GM23338 (cell line): Measurements from ENCODE around the gene ULK4. TPM values are rescaled to one million over a fixed set of nuclear protein-coding genes. Genes with fewer than 3 reads are reported as not detected.

ENCODE experiments used
- ATAC-seq: fragments of 200-7000 bp; cut with Tn5 transposase; 3 replicates; pipeline ENCODE4 v1.9.1; 2020
- DNase-seq: peaks from one replicate; pipeline ENCODE4 v3.0.0-alpha.2; 2015; ENCODE audit warnings: low spot score
- H2AFZ ChIP-seq: fragments of 200-600 bp; sonication (generic); 2 replicates; pipeline ENCODE4 v1.8.0; 2016; ENCODE audit warnings: antibody characterized with exemption, mild to moderate bottlenecking, moderate library complexity
- H3F3A ChIP-seq: fragments of 200-600 bp; sonication (generic); replicated peaks from 2 replicates; pipeline ENCODE4 v1.8.0; 2017; ENCODE audit warnings: antibody characterized with exemption, mixed run types, low read depth
- H3K27ac ChIP-seq: fragments of 200-600 bp; sonication (generic); 2 replicates; pipeline ENCODE4 v1.6.1; 2016; ENCODE audit warnings: low read depth
- H3K27me3 ChIP-seq: fragments of 200-600 bp; sonication (generic); 2 replicates; pipeline ENCODE4 v1.8.0; 2016; ENCODE audit warnings: mild to moderate bottlenecking, mixed run types, moderate library complexity; ENCODE audit not compliant: insufficient read depth
- H3K36me3 ChIP-seq: fragments of 200-600 bp; sonication (generic); 2 replicates; pipeline ENCODE4 v1.8.0; 2016; ENCODE audit warnings: mild to moderate bottlenecking; ENCODE audit not compliant: insufficient read depth
- H3K4me1 ChIP-seq: fragments of 200-600 bp; sonication (generic); 2 replicates; pipeline ENCODE4 v1.8.0; 2016; ENCODE audit warnings: mild to moderate bottlenecking, moderate library complexity; ENCODE audit not compliant: insufficient read depth
- H3K4me2 ChIP-seq: fragments of 200-600 bp; sonication (generic); 2 replicates; pipeline ENCODE4 v1.7.1; 2017; ENCODE audit warnings: mixed run types
- H3K4me3 ChIP-seq: fragments of 200-600 bp; sonication (generic); 2 replicates; pipeline ENCODE4 v1.6.1; 2016; ENCODE audit warnings: mixed run types
- H3K79me2 ChIP-seq: fragments of 200-600 bp; sonication (generic); replicated peaks from 2 replicates; pipeline ENCODE4 v1.8.0; 2017; ENCODE audit warnings: mild to moderate bottlenecking; ENCODE audit not compliant: insufficient read depth
- H3K9me2 ChIP-seq: fragments of 200-600 bp; sonication (generic); 2 replicates; pipeline ENCODE4 v1.8.0; 2017; ENCODE audit not compliant: insufficient read depth
- H4K20me1 ChIP-seq: fragments of 200-600 bp; sonication (generic); replicated peaks from 2 replicates; pipeline ENCODE4 v1.8.0; 2017; ENCODE audit warnings: mild to moderate bottlenecking; ENCODE audit not compliant: insufficient read depth
- H3K27ac Mint-ChIP-seq: 2 replicates; pipeline ENCODE4 v1.8.0; 2020; ENCODE audit warnings: inconsistent platforms, mild to moderate bottlenecking, moderate library complexity, mixed read lengths
- H3K27me3 Mint-ChIP-seq: 3 replicates; pipeline ENCODE4 v1.8.0; 2022; ENCODE audit warnings: low read depth, mild to moderate bottlenecking, moderate library complexity, mixed read lengths, inconsistent platforms; ENCODE audit not compliant: insufficient read depth, poor library complexity
- H3K36me3 Mint-ChIP-seq: 3 replicates; pipeline ENCODE4 v1.8.0; 2021; ENCODE audit warnings: low read depth, mild to moderate bottlenecking, inconsistent platforms, moderate library complexity, mixed read lengths
- H3K4me1 Mint-ChIP-seq: 3 replicates; pipeline ENCODE4 v1.8.0; 2020; ENCODE audit warnings: mild to moderate bottlenecking, inconsistent platforms, mixed read lengths
- H3K4me3 Mint-ChIP-seq: 3 replicates; pipeline ENCODE4 v1.8.0; 2021; ENCODE audit warnings: moderate library complexity, mild to moderate bottlenecking, inconsistent platforms, mixed read lengths
- H3K9me3 Mint-ChIP-seq: 3 replicates; pipeline ENCODE4 v1.8.0; 2020; ENCODE audit warnings: moderate library complexity, mild to moderate bottlenecking, inconsistent platforms, mixed read lengths
- CREB1 ChIP-seq: fragments of 250-450 bp; sonication (Bioruptor Pico); IDR thresholded peaks from 2 replicates; pipeline ENCODE4 v1.5.0; 2020; ENCODE audit warnings: low read depth, mild to moderate bottlenecking, moderate library complexity
- NANOG ChIP-seq: IDR thresholded peaks from 2 replicates; pipeline ENCODE4 v1.6.1; 2016; ENCODE audit warnings: antibody characterized with exemption, borderline replicate concordance
- STAT1 ChIP-seq: IDR thresholded peaks from one replicate; pipeline ENCODE4 v1.6.1; 2016; ENCODE audit warnings: antibody characterized with exemption; ENCODE audit not compliant: unreplicated experiment
- ZNF114 ChIP-seq: fragments of 250-450 bp; sonication (Bioruptor Pico); IDR thresholded peaks from 2 replicates; pipeline ENCODE4 v1.5.0; 2020; ENCODE audit warnings: mild to moderate bottlenecking, moderate library complexity
- ZNF331 ChIP-seq: fragments of 250-450 bp; sonication (Bioruptor Pico); IDR thresholded peaks from 2 replicates; pipeline ENCODE4 v1.5.0; 2020; ENCODE audit warnings: low read depth, mild to moderate bottlenecking, moderate library complexity
- polyA plus RNA-seq: library from polyadenylated mRNA; unstranded; fragments of >200 nt; fragmentation: Nextera tagmentation; extraction: Ambion mirVana; gene quantifications from 2 replicates; pipeline ENCODE4 v1.2.1, GENCODE V29; 2016
- total RNA-seq: library from RNA; depleted of rRNA; stranded (reverse); fragments of >200 nt; shearing (Covaris generic); gene quantifications from 2 replicates; pipeline ENCODE4 v1.2.3, GENCODE V29; 2014
- TF ChIP-seq, protein P1 (sequence below): fragments of 250-450 bp; sonication (Bioruptor Pico); IDR thresholded peaks from 2 replicates; pipeline ENCODE4 v1.5.0; 2020; ENCODE audit warnings: mild to moderate bottlenecking, moderate library complexity
- TF ChIP-seq, protein P2 (sequence below), 2 experiments: fragments of 200-600 bp in 1 of 2; sonication (generic) in 1 of 2; conservative IDR thresholded peaks; 2 replicates each; pipeline versions ENCODE4 v1.5.1 to v1.6.1; 2016 to 2017; ENCODE audit warnings: antibody characterized with exemption in 2 of 2, low read depth in 2 of 2, mild to moderate bottlenecking in 2 of 2, moderate library complexity in 1 of 2

The ULK4 gene
- total and polyA plus RNA-seq, 2 experiments from 2014 or later, result 20.8 to 41.4 TPM

DNA sequence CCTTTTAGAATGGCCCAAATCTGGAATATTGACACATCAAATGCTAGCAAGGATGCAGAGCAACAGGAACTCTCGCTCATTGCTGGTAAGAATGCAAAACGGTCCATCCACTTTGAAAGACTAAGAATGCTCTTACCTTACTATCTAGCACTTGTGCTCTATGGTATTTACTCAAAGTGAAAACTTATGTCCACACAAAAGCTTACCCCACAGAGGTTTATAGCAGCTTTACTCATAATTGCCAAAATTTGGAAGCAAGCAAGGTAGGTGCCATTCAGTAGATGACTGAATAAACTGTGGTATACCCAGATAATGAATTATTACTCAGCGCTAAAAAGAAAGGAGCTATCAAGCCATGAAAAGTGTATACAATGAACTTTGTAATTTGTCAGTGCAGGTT is 666.2 kb downstream of the ULK4 start (continued):
- TF ChIP-seq CREB1 (CRISPR knock-in tag) (no peak), ZNF331 (CRISPR knock-in tag) (no peak)
- TF ChIP-seq, protein P1, sequence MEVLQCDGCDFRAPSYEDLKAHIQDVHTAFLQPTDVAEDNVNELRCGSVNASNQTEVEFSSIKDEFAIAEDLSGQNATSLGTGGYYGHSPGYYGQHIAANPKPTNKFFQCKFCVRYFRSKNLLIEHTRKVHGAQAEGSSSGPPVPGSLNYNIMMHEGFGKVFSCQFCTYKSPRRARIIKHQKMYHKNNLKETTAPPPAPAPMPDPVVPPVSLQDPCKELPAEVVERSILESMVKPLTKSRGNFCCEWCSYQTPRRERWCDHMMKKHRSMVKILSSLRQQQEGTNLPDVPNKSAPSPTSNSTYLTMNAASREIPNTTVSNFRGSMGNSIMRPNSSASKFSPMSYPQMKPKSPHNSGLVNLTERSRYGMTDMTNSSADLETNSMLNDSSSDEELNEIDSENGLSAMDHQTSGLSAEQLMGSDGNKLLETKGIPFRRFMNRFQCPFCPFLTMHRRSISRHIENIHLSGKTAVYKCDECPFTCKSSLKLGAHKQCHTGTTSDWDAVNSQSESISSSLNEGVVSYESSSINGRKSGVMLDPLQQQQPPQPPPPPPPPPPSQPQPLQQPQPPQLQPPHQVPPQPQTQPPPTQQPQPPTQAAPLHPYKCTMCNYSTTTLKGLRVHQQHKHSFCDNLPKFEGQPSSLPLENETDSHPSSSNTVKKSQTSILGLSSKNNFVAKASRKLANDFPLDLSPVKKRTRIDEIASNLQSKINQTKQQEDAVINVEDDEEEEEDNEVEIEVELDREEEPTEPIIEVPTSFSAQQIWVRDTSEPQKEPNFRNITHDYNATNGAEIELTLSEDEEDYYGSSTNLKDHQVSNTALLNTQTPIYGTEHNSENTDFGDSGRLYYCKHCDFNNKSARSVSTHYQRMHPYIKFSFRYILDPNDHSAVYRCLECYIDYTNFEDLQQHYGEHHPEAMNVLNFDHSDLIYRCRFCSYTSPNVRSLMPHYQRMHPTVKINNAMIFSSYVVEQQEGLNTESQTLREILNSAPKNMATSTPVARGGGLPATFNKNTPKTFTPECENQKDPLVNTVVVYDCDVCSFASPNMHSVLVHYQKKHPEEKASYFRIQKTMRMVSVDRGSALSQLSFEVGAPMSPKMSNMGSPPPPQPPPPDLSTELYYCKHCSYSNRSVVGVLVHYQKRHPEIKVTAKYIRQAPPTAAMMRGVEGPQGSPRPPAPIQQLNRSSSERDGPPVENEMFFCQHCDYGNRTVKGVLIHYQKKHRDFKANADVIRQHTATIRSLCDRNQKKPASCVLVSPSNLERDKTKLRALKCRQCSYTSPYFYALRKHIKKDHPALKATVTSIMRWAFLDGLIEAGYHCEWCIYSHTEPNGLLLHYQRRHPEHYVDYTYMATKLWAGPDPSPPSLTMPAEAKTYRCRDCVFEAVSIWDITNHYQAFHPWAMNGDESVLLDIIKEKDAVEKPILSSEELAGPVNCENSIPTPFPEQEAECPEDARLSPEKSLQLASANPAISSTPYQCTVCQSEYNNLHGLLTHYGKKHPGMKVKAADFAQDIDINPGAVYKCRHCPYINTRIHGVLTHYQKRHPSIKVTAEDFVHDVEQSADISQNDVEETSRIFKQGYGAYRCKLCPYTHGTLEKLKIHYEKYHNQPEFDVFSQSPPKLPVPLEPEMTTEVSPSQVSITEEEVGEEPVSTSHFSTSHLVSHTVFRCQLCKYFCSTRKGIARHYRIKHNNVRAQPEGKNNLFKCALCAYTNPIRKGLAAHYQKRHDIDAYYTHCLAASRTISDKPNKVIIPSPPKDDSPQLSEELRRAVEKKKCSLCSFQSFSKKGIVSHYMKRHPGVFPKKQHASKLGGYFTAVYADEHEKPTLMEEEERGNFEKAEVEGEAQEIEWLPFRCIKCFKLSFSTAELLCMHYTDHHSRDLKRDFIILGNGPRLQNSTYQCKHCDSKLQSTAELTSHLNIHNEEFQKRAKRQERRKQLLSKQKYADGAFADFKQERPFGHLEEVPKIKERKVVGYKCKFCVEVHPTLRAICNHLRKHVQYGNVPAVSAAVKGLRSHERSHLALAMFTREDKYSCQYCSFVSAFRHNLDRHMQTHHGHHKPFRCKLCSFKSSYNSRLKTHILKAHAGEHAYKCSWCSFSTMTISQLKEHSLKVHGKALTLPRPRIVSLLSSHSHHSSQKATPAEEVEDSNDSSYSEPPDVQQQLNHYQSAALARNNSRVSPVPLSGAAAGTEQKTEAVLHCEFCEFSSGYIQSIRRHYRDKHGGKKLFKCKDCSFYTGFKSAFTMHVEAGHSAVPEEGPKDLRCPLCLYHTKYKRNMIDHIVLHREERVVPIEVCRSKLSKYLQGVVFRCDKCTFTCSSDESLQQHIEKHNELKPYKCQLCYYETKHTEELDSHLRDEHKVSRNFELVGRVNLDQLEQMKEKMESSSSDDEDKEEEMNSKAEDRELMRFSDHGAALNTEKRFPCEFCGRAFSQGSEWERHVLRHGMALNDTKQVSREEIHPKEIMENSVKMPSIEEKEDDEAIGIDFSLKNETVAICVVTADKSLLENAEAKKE (CRISPR knock-in tag), result no peak

DNA sequence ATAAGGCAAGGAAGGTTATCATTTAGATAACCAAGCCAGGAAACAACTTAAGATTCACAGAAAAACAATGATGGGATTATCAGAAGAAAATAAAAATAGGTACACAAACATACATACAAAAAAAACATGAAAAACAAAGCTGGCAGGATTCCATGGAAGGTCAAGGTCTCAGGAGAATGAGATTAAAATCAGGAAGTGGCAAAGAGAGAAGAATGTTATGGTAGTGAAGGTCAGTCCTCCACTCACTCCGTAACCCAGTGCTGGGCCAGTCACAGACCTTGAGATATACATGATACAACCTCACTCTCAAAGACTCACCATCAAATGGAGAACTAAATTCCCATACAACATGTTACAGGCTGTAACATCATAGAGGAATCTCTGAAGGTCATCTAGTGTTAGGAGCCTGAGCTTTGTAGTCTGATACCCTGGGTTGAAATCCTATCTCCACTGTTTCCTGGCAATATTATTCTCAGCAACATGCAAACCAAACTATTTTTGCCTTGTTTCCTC is 668.7 kb downstream of the ULK4 start:
- Histone ChIP-seq H3K79me2 (no peaks in the 10 kb centered on the region), H3K4me1 (peaks cover 3% of the 10 kb centered on the region; the same call in 1 of the 2 replicates), H3K27me3 (no peaks in the 10 kb centered on the region), H3K27ac (no peak overlapping the region), H3K36me3 (no peaks in the 10 kb centered on the region), H3K4me3 (no peak overlapping the region), H3K4me2 (no peak overlapping the region), H4K20me1 (no peaks in the 10 kb centered on the region), H3K9me2 (peaks cover 3% of the 10 kb centered on the region; the same call in 1 of the 2 replicates), H3F3A (no peaks in the 10 kb centered on the region), H2AFZ (no peak overlapping the region)
- H3K4me3 Mint-ChIP-seq, result no peak overlapping the region
- peaks cover 2% of the 10 kb centered on the region for H3K27me3 Mint-ChIP-seq
- H3K27ac Mint-ChIP-seq, result no peak overlapping the region
- no peaks in the 10 kb centered on the region for H3K36me3 Mint-ChIP-seq
- H3K9me3 Mint-ChIP-seq, result no peaks in the 10 kb centered on the region
- ATAC-seq (no peak), DNase-seq (no peak)
- H3K4me1 Mint-ChIP-seq, result peaks cover 9% of the 10 kb centered on the region
- TF ChIP-seq, protein P2, sequence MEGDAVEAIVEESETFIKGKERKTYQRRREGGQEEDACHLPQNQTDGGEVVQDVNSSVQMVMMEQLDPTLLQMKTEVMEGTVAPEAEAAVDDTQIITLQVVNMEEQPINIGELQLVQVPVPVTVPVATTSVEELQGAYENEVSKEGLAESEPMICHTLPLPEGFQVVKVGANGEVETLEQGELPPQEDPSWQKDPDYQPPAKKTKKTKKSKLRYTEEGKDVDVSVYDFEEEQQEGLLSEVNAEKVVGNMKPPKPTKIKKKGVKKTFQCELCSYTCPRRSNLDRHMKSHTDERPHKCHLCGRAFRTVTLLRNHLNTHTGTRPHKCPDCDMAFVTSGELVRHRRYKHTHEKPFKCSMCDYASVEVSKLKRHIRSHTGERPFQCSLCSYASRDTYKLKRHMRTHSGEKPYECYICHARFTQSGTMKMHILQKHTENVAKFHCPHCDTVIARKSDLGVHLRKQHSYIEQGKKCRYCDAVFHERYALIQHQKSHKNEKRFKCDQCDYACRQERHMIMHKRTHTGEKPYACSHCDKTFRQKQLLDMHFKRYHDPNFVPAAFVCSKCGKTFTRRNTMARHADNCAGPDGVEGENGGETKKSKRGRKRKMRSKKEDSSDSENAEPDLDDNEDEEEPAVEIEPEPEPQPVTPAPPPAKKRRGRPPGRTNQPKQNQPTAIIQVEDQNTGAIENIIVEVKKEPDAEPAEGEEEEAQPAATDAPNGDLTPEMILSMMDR (conservative IDR thresholded peaks at IDR 0.05; ENCODE audit: low read depth in 2 of 2), result no peak
- no peak for TF ChIP-seq NANOG
- TF ChIP-seq STAT1, result no peak
- TF ChIP-seq, protein P1 (CRISPR knock-in tag), result no peak
- TF ChIP-seq ZNF114, result no peak
